T-helper 2 cell treated with Interferon-gamma antibody and Interleukin-4, amounts not matched to agents 100 ng/mL and 5 ng/mL, for 36 hours (primary cell): ENCODE measurements around the gene BIN2. TPM values are rescaled to one million over a fixed set of nuclear protein-coding genes. Genes with fewer than 3 reads are reported as not detected.
"Not testable (repeated sequence)": the region's sequence is repeated elsewhere in the genome, so short reads cannot be mapped to it uniquely, and the experiment has no call there.

Experiments
- intact Hi-C: fragments of 100-400 bp; cut with micrococcal nuclease; formaldehyde crosslinking; loops from one replicate; pipeline ENCODE4 v1.15.1; 2023
- total RNA-seq: library from RNA; stranded (reverse); gene quantifications from 2 replicates; pipeline ENCODE4 v1.2.3, GENCODE V29; 2022

BIN2 gene
- total RNA-seq, 1 donor from 2014 or later, result 173 TPM

GRCh38 chr12:51346581-51346980, 22.6 kb upstream of the BIN2 start, which contains the start of gene CELA1:
TSS of gene CELA1 (minus strand) at chr12:51346679. CDS start at chr12:51346638, 41 bp downstream.
- intact Hi-C loops, result no loop called here

- intact Hi-C loops, result no loop called here
Observed at GRCh38 chr12:51345681-51346080, 21.7 kb upstream of the BIN2 start.

GRCh38 chr12:51343201-51343600, 19.2 kb upstream of the BIN2 start:
- intact Hi-C loops, result loop anchor here (5.0 kb wide), 1 partner anchor 516 kb away; no protein-coding TSS in a partner anchor

GRCh38 chr12:51342416-51342815, 18.4 kb upstream of the BIN2 start:
- intact Hi-C loops, result loop anchor here (5.0 kb wide), 1 partner anchor 515 kb away; no protein-coding TSS in a partner anchor

GRCh38 chr12:51341251-51342007, 17.5 kb upstream of the BIN2 start:
- intact Hi-C loops, result loop anchor here (1.0 to 5.0 kb wide), 5 partner anchors 19 to 514 kb away; no protein-coding TSS in a partner anchor

- intact Hi-C loops, result loop anchor here (2.0 to 5.0 kb wide), 2 partner anchors 17 to 512 kb away; no protein-coding TSS in a partner anchor
Observed at GRCh38 chr12:51339750-51340149, 15.8 kb upstream of the BIN2 start.

GRCh38 chr12:51337336-51337735, 13.4 kb upstream of the BIN2 start:
- intact Hi-C loops, result not testable (repeated sequence)

- intact Hi-C loops, result no loop called here
Observed at GRCh38 chr12:51335931-51336330, 12.0 kb upstream of the BIN2 start.

GRCh38 chr12:51334764-51335163, 10.8 kb upstream of the BIN2 start:
- intact Hi-C loops, result no loop called here

GRCh38 chr12:51333536-51333935, 9.6 kb upstream of the BIN2 start:
- intact Hi-C loops, result no loop called here

GRCh38 chr12:51330186-51330585, 6.2 kb upstream of the BIN2 start:
- intact Hi-C loops, result no loop called here

- intact Hi-C loops, result loop anchor here (10.0 kb wide), 1 partner anchor 305 kb away; the partner anchor contains the start of gene SLC11A2
Observed at GRCh38 chr12:51329742-51330141, 5.8 kb upstream of the BIN2 start.

GRCh38 chr12:51328587-51328986, 4.6 kb upstream of the BIN2 start:
- intact Hi-C loops, result loop anchor here (10.0 kb wide), 1 partner anchor 304 kb away; the partner anchor contains the start of gene SLC11A2

GRCh38 chr12:51326698-51327439, 2.9 kb upstream of the BIN2 start:
- intact Hi-C loops, result loop anchor here (1.0 to 10.0 kb wide), 2 partner anchors 8 to 302 kb away; partner anchors contain the start of gene SLC11A2

GRCh38 chr12:51324953-51325352, 979 bp upstream of the BIN2 start:
- intact Hi-C loops, result loop anchor here (5.0 to 10.0 kb wide), 4 partner anchors 58 to 300 kb away; partner anchors contain the start of genes CSRNP2, POU6F1 and SLC11A2

- intact Hi-C loops, result loop anchor here (2.0 to 10.0 kb wide), 7 partner anchors 17 to 299 kb away; partner anchors contain the start of genes CSRNP2, POU6F1, SLC11A2 and TFCP2
Observed at GRCh38 chr12:51323317-51323960, 535 bp downstream of the BIN2 start.

- intact Hi-C loops, result loop anchor here (2.0 to 10.0 kb wide), 7 partner anchors 18 to 298 kb away; partner anchors contain the start of genes CSRNP2, POU6F1, SLC11A2 and TFCP2
Observed at GRCh38 chr12:51322452-51322851, 1.5 kb downstream of the BIN2 start.

GRCh38 chr12:51321882-51322281, 2.1 kb downstream of the BIN2 start:
- intact Hi-C loops, result loop anchor here (2.0 to 10.0 kb wide), 7 partner anchors 19 to 297 kb away; partner anchors contain the start of genes CSRNP2, POU6F1, SLC11A2 and TFCP2

GRCh38 chr12:51320695-51321320, 3.2 kb downstream of the BIN2 start:
- intact Hi-C loops, result loop anchor here (5.0 to 10.0 kb wide), 4 partner anchors 54 to 296 kb away; partner anchors contain the start of genes CSRNP2, POU6F1 and SLC11A2

GRCh38 chr12:51320311-51320694, 3.7 kb downstream of the BIN2 start:
- intact Hi-C loops, result loop anchor here (5.0 to 10.0 kb wide), 4 partner anchors 53 to 296 kb away; partner anchors contain the start of genes CSRNP2, POU6F1 and SLC11A2
